SK-N-SH treated with all-trans-retinoic acid at 6 μM for 48 hours (cell line): ENCODE data around the gene UBE3C.

ENCODE experiments used
- ATAC-seq: fragments of 200-7000 bp; cut with Tn5 transposase; 3 replicates; pipeline ENCODE4 v1.9.1; 2020; ENCODE audit warnings: mild to moderate bottlenecking, moderate library complexity
- ARNTL ChIP-seq: fragments of 450-650 bp; formaldehyde crosslinking; IDR thresholded peaks from 2 replicates; pipeline ENCODE4 v1.5.0; 2020; ENCODE audit warnings: low read depth, mild to moderate bottlenecking, moderate library complexity, borderline replicate concordance
- BACH2 ChIP-seq: fragments of 250-450 bp; sonication (Bioruptor Pico); IDR thresholded peaks from 2 replicates; pipeline ENCODE4 v1.9.0; 2021; ENCODE audit warnings: mild to moderate bottlenecking, borderline replicate concordance
- CSRNP3 ChIP-seq: fragments of 250-450 bp; sonication (Bioruptor Pico); IDR thresholded peaks from 2 replicates; pipeline ENCODE4 v1.5.1; 2021; ENCODE audit warnings: mild to moderate bottlenecking, moderate library complexity
- ESRRG ChIP-seq: fragments of 250-450 bp; sonication (Bioruptor Pico); IDR thresholded peaks from 2 replicates; pipeline ENCODE4 v1.6.1; 2021; ENCODE audit warnings: mild to moderate bottlenecking
- GLIS3 ChIP-seq: fragments of 250-450 bp; sonication (Bioruptor Pico); IDR thresholded peaks from 2 replicates; pipeline ENCODE4 v1.5.0; 2020; ENCODE audit warnings: mild to moderate bottlenecking, moderate library complexity
- ISL1 ChIP-seq: fragments of 250-450 bp; sonication (Bioruptor Pico); IDR thresholded peaks from 2 replicates; pipeline ENCODE4 v2.1.2; 2022; ENCODE audit warnings: mild to moderate bottlenecking, moderate library complexity
- OSR1 ChIP-seq: fragments of 250-450 bp; sonication (Bioruptor Pico); IDR thresholded peaks from 2 replicates; pipeline ENCODE4 v1.8.0; 2022; ENCODE audit warnings: moderate library complexity, mild to moderate bottlenecking, inconsistent platforms
- PATZ1 ChIP-seq: fragments of 250-450 bp; sonication (Bioruptor Pico); IDR thresholded peaks from 2 replicates; pipeline ENCODE4 v1.8.0; 2020; ENCODE audit warnings: mild to moderate bottlenecking, moderate library complexity, borderline replicate concordance
- POU6F1 ChIP-seq: fragments of 250-450 bp; sonication (Bioruptor Pico); IDR thresholded peaks from 2 replicates; pipeline ENCODE4 v1.8.0; 2021; ENCODE audit warnings: low read depth, mild to moderate bottlenecking, moderate library complexity, borderline replicate concordance
- PPARA ChIP-seq: fragments of 250-450 bp; sonication (Bioruptor Pico); IDR thresholded peaks from 2 replicates; pipeline ENCODE4 v1.5.0; 2020; ENCODE audit warnings: mild to moderate bottlenecking, borderline replicate concordance
- RARB ChIP-seq: fragments of 250-450 bp; sonication (Bioruptor Pico); IDR thresholded peaks from 2 replicates; pipeline ENCODE4 v1.8.0; 2021; ENCODE audit warnings: mild to moderate bottlenecking, moderate library complexity
- SNAI2 ChIP-seq: fragments of 250-450 bp; sonication (Bioruptor Pico); IDR thresholded peaks from 2 replicates; pipeline ENCODE4 v1.5.0; 2020; ENCODE audit warnings: mild to moderate bottlenecking, moderate library complexity
- TCF4 ChIP-seq: fragments of 250-450 bp; sonication (Bioruptor Pico); IDR thresholded peaks from 2 replicates; pipeline ENCODE4 v1.8.0; 2021; ENCODE audit warnings: mild to moderate bottlenecking, moderate library complexity, borderline replicate concordance
- TOX ChIP-seq: fragments of 250-450 bp; sonication (Bioruptor Pico); IDR thresholded peaks from 2 replicates; pipeline ENCODE4 v1.8.0; 2021; ENCODE audit warnings: mild to moderate bottlenecking, moderate library complexity, borderline replicate concordance
- ZFP3 ChIP-seq: fragments of 250-450 bp; sonication (Bioruptor Pico); IDR thresholded peaks from 2 replicates; pipeline ENCODE4 v1.5.0; 2020; ENCODE audit warnings: mild to moderate bottlenecking, moderate library complexity
- ZFP30 ChIP-seq: fragments of 450-650 bp; formaldehyde crosslinking; IDR thresholded peaks from 2 replicates; pipeline ENCODE4 v1.5.0; 2022; ENCODE audit warnings: mild to moderate bottlenecking, moderate library complexity
- ZNF565 ChIP-seq: fragments of 450-650 bp; formaldehyde crosslinking; conservative IDR thresholded peaks from 2 replicates; pipeline ENCODE4 v1.5.0; 2020; ENCODE audit warnings: low read depth, mild to moderate bottlenecking, moderate library complexity
- ZNF70 ChIP-seq: fragments of 450-650 bp; formaldehyde crosslinking; IDR thresholded peaks from 2 replicates; pipeline ENCODE4 v1.5.0; 2020; ENCODE audit warnings: mild to moderate bottlenecking, moderate library complexity
- ZNF8 ChIP-seq: fragments of 450-650 bp; formaldehyde crosslinking; IDR thresholded peaks from 2 replicates; pipeline ENCODE4 v1.5.0; 2020; ENCODE audit warnings: mild to moderate bottlenecking, moderate library complexity
- TF ChIP-seq, protein P1 (sequence below): fragments of 250-450 bp; sonication (Bioruptor Pico); IDR thresholded peaks from 2 replicates; pipeline ENCODE4 v1.5.0; 2020; ENCODE audit warnings: mild to moderate bottlenecking, moderate library complexity
- TF ChIP-seq, protein P2 (sequence below): fragments of 250-450 bp; sonication (Bioruptor Pico); IDR thresholded peaks from 2 replicates; pipeline ENCODE4 v1.5.1; 2020; ENCODE audit warnings: low read depth, mild to moderate bottlenecking, moderate library complexity

Gene UBE3C

DNA sequence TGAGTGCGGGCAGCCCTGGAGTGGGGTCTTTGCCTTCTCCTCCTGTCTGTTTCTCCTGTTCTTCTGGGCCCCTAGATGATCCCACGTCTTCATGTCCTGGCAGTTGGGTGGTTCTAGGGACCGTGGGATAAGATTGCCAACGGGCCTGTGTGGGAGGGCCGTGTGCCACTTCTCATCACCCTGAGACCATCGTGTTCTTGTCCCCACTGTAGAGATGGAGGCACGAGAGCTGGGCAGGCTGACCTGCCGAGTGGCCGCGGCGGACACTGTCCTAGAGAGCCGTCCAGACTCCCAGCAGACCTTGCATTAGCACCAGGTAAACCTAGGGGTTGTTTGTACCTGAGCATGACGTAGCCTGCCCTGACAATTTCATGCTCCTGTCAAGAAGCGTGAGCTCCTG, 18.5 kb upstream of the UBE3C start:
- ATAC-seq: no peak; the same call in 2 of the 3 replicates
- TF ChIP-seq TOX (CRISPR knock-in tag) (no peak), PPARA (CRISPR knock-in tag) (no peak), OSR1 (CRISPR knock-in tag) (no peak), SNAI2 (CRISPR knock-in tag) (no peak), TCF4 (CRISPR knock-in tag) (no peak), ZFP30 (CRISPR knock-in tag) (no peak), POU6F1 (CRISPR knock-in tag) (no peak), PATZ1 (CRISPR knock-in tag) (no peak), RARB (no peak), BACH2 (no peak), ESRRG (CRISPR knock-in tag) (no peak), ZFP3 (CRISPR knock-in tag) (no peak), ZNF70 (CRISPR knock-in tag) (no peak), ISL1 (CRISPR knock-in tag) (no peak), ZNF8 (CRISPR knock-in tag) (no peak)
- TF ChIP-seq, protein P1, sequence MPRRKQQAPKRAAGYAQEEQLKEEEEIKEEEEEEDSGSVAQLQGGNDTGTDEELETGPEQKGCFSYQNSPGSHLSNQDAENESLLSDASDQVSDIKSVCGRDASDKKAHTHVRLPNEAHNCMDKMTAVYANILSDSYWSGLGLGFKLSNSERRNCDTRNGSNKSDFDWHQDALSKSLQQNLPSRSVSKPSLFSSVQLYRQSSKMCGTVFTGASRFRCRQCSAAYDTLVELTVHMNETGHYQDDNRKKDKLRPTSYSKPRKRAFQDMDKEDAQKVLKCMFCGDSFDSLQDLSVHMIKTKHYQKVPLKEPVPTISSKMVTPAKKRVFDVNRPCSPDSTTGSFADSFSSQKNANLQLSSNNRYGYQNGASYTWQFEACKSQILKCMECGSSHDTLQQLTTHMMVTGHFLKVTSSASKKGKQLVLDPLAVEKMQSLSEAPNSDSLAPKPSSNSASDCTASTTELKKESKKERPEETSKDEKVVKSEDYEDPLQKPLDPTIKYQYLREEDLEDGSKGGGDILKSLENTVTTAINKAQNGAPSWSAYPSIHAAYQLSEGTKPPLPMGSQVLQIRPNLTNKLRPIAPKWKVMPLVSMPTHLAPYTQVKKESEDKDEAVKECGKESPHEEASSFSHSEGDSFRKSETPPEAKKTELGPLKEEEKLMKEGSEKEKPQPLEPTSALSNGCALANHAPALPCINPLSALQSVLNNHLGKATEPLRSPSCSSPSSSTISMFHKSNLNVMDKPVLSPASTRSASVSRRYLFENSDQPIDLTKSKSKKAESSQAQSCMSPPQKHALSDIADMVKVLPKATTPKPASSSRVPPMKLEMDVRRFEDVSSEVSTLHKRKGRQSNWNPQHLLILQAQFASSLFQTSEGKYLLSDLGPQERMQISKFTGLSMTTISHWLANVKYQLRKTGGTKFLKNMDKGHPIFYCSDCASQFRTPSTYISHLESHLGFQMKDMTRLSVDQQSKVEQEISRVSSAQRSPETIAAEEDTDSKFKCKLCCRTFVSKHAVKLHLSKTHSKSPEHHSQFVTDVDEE: no peak

DNA sequence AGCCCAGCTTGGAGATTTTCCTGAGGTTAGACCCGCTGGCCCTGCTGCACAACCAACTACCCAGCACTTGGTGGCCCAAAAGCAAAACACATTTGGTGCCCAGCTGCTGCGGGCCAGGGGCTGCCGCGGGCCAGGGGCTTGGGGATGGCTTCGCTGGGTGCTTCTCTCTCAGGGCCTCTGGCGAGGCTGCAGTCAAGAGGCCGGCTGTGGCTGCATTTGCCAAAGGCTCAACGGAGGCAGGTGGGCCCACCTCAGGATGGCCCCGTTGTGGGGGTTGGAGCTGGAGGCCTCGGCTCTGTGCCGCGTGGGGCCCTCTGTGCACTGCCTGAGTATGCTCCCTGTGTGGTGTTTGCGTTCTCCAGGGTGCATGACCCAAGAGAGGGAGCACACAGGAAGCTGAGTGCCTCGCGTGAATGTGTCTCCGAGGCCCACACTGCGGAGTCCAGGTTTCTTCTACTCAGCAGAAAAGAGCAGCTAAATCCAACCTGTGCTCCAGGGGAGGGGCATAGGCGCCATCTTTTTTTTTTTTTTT, 17.5 kb upstream of the UBE3C start:
- TF ChIP-seq ARNTL (no peak), ZFP30 (CRISPR knock-in tag) (no peak)
- TF ChIP-seq, protein P2, sequence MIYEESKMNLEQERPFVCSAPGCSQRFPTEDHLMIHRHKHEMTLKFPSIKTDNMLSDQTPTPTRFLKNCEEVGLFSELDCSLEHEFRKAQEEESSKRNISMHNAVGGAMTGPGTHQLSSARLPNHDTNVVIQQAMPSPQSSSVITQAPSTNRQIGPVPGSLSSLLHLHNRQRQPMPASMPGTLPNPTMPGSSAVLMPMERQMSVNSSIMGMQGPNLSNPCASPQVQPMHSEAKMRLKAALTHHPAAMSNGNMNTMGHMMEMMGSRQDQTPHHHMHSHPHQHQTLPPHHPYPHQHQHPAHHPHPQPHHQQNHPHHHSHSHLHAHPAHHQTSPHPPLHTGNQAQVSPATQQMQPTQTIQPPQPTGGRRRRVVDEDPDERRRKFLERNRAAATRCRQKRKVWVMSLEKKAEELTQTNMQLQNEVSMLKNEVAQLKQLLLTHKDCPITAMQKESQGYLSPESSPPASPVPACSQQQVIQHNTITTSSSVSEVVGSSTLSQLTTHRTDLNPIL: no peak
- ATAC-seq: no peak

GRCh38 chr7:157122800-157123495, 15.8 kb upstream of the UBE3C start:
- no peak for TF ChIP-seq ISL1 (CRISPR knock-in tag)
- TF ChIP-seq PATZ1 (CRISPR knock-in tag): no peak
- no peak for TF ChIP-seq OSR1 (CRISPR knock-in tag)
- no peak for TF ChIP-seq ARNTL
- TF ChIP-seq TCF4 (CRISPR knock-in tag): no peak
- no peak for ATAC-seq

DNA sequence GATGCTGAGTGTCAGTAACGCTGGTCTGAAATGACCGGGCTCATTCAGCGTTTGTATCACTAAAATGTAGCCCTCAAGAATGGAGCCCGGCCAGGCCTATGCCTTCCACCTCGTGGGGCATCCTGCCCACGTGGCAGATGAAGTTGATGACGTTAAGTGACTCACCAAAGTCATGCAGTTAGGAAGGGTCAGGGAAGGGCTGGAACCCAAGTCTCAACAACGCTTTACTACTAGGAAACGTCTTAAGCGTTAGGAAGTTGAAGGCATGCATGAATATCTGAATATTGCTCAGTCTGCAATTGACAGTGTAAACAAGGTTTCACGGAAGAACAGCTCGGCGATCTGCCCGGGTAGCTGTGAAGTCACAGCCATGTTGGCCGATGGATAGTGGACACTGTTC, 14.0 kb upstream of the UBE3C start:
- ATAC-seq: no peak
- TF ChIP-seq TOX (CRISPR knock-in tag) (no peak), ZNF565 (no peak), GLIS3 (CRISPR knock-in tag) (no peak), CSRNP3 (CRISPR knock-in tag) (no peak), ZNF8 (CRISPR knock-in tag) (no peak), ARNTL (no peak)
- TF ChIP-seq, protein P1: no peak
